ENCODE measurements around the gene GRID2. TPM values are rescaled to one million over a fixed set of nuclear protein-coding genes. Genes with fewer than 3 reads are reported as not detected.

The GRID2 gene
- total and polyA plus RNA-seq, 10 of the 15 experiments (the other 5 are each of a cell fraction or from before 2014, with no cell fraction given), result not detected

DNA sequence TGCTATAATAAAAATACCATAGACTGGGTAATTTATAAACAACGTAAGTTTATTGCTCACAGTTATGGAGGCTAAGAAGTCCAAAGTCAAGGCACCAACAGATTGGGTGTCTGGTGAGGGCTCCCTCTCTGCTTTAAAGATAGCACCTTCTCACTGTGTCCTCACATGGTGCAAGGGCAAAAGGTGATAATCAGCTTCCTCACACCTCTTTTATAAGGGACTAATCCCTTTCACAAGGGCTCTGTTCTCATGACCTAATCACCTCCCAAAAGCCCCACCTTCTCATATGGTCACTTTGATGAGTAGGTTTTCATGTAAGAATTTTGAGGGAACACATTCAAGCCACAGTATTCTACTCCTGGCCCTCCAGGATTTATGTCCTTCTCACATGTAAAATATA, 883.1 kb downstream of the GRID2 start (continued):
- no peak for TF ChIP-seq JUNB (IDR thresholded peaks at IDR 0.05)

DNA sequence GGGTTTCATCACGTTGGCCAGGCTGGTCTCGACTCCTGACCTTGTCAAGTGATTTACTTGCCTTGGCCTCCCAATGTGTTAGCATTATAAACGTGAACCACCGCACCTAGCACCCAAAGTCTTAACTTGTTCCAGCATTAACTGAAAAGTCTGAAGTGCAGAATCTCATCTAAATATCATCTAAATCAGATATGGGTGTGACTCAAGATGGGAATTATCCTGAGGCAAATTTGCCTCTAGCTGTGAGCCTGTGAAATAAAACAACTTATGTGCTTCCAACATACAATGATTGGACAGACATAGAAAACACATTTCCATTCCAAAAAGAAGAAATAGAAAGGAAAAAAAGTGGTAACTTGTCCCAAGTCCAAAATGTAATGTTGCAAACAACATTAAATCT, 883.7 kb downstream of the GRID2 start:
- H3K4me3 ChIP-seq, result no peak overlapping the region
- FAIRE-seq, result no peak
- TF ChIP-seq ZNF274 (IDR thresholded peaks at IDR 0.05; ENCODE audit: insufficient read depth, insufficient read length) (no peak), EGR1 (IDR thresholded peaks at IDR 0.05; ENCODE audit: borderline replicate concordance in 1 of 2, low read depth in 2 of 2, low read length in 2 of 2) (no peak), SREBF1 (IDR thresholded peaks at IDR 0.05; ENCODE audit: low read length) (no peak), EED (IDR thresholded peaks at IDR 0.05; ENCODE audit: low read depth) (no peak), MEF2B (IDR thresholded peaks at IDR 0.05; ENCODE audit: partially characterized antibody, poor library complexity, severe bottlenecking) (no peak), ZBED1 (IDR thresholded peaks at IDR 0.05; ENCODE audit: borderline replicate concordance) (no peak)
- ChIA-PET POLR2A (no interaction called here), CTCF (no interaction called here), SMC1A (ENCODE audit: uncharacterized antibody, unreplicated experiment) (no interaction called here), RAD21 (ENCODE audit: unreplicated experiment) (no interaction called here)
- no peak for DNase-seq (ENCODE audit: low read depth, low spot score)
- H3K27me3 ChIP-seq (replicated peaks in 1 of 2; ENCODE audit: control insufficient read depth in 2 of 2, insufficient read depth in 2 of 2, low read length in 1 of 2), result no peaks in the 10 kb centered on the region
- H4K20me1 ChIP-seq (ENCODE audit: control insufficient read depth, insufficient read depth), result no peaks in the 10 kb centered on the region
- H3K79me2 ChIP-seq (ENCODE audit: control insufficient read depth, insufficient read depth, low read length), result no peaks in the 10 kb centered on the region
- H3K4me1 ChIP-seq (ENCODE audit: control insufficient read depth, insufficient read depth, low read length), result no peaks in the 10 kb centered on the region
- no peak overlapping the region for H3K27ac ChIP-seq (ENCODE audit: control insufficient read depth, insufficient read depth)
- no peaks in the 10 kb centered on the region for H3K36me3 ChIP-seq (ENCODE audit: control insufficient read depth in 2 of 2, insufficient read depth in 2 of 2, low read length in 1 of 2)
- ATAC-seq, result no peak
- in situ Hi-C loops (cut with MboI), result no loop called here
- intact Hi-C loops (cut with micrococcal nuclease; ENCODE audit: unreplicated experiment), result no loop called here
- H3K4me2 ChIP-seq (ENCODE audit: control insufficient read depth, insufficient read depth), result no peak overlapping the region
- no peak overlapping the region for H3K9ac ChIP-seq (ENCODE audit: control insufficient read depth, insufficient read depth, low read length)
- no TSS peak for BruUV-seq (replicated peaks)
- WGBS (ENCODE audit: insufficient coverage, insufficient replicate concordance, low lambda C conversion rate, missing lambda C conversion rate), result 27% methylated on average over 4 of the region's 4 CpGs
- no peaks in the 10 kb centered on the region for H3K9me3 ChIP-seq (replicated peaks; ENCODE audit: control insufficient read depth, insufficient read depth, low read length)
- H2AFZ ChIP-seq (ENCODE audit: control insufficient read depth, low read depth, low read length), result no peak overlapping the region

DNA sequence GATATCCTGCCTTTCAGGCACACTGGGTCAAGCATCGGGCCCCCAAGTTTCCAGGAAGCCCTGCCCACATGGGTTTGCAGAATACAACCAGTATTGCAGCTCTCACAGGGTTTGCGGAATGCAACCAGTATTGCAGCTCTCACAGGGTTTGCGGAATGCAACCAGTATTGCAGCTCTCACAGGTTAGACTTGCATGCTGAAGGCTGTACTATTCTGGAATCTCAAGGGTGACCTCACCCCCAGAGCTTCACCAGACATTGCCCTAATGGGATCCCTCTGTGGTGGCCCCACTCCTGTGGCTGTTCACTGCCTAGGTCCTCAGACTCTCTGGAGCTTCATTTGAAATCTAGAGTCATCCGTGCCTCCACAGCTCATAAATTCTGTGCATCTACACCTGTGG, 884.1 kb downstream of the GRID2 start:
- no peaks in the 10 kb centered on the region for H4K20me1 ChIP-seq (ENCODE audit: control insufficient read depth, insufficient read depth)
- intact Hi-C loops (cut with micrococcal nuclease; ENCODE audit: unreplicated experiment) (no loop called here), in situ Hi-C loops (cut with MboI) (no loop called here)
- no peak overlapping the region for H3K4me2 ChIP-seq (ENCODE audit: control insufficient read depth, insufficient read depth)
- no peaks in the 10 kb centered on the region for H3K4me1 ChIP-seq (ENCODE audit: control insufficient read depth, insufficient read depth, low read length)
- no peaks in the 10 kb centered on the region for H3K36me3 ChIP-seq (ENCODE audit: control insufficient read depth in 2 of 2, insufficient read depth in 2 of 2, low read length in 1 of 2)
- no peaks in the 10 kb centered on the region for H3K27me3 ChIP-seq (replicated peaks in 1 of 2; ENCODE audit: control insufficient read depth in 2 of 2, insufficient read depth in 2 of 2, low read length in 1 of 2)
- WGBS (ENCODE audit: insufficient coverage, insufficient replicate concordance, low lambda C conversion rate, missing lambda C conversion rate), result 53% methylated on average over 4 of the region's 4 CpGs
- RAD21 ChIA-PET (ENCODE audit: unreplicated experiment), result no interaction called here
- BruUV-seq (replicated peaks), result no TSS peak
- H3K9ac ChIP-seq (ENCODE audit: control insufficient read depth, insufficient read depth, low read length), result no peak overlapping the region
- no peaks in the 10 kb centered on the region for H3K79me2 ChIP-seq (ENCODE audit: control insufficient read depth, insufficient read depth, low read length)
- H3K27ac ChIP-seq (ENCODE audit: control insufficient read depth, insufficient read depth), result no peak overlapping the region
- CTCF ChIA-PET, result no interaction called here
- SMC1A ChIA-PET (ENCODE audit: uncharacterized antibody, unreplicated experiment), result no interaction called here
- no peaks in the 10 kb centered on the region for H3K9me3 ChIP-seq (replicated peaks; ENCODE audit: control insufficient read depth, insufficient read depth, low read length)
- DNase-seq (ENCODE audit: low read depth, low spot score), result no peak
- ATAC-seq, result no peak
- POLR2A ChIA-PET, result interaction anchor here (0.8 kb wide), 1 partner anchor 231 kb away, joined by 3 read pairs; no protein-coding TSS in a partner anchor
- H3K4me3 ChIP-seq, result no peak overlapping the region
- FAIRE-seq, result no peak
- H2AFZ ChIP-seq (ENCODE audit: control insufficient read depth, low read depth, low read length), result no peak overlapping the region
- no peak for TF ChIP-seq ESRRA (IDR thresholded peaks at IDR 0.05; ENCODE audit: low read length)
- TF ChIP-seq, protein P1, sequence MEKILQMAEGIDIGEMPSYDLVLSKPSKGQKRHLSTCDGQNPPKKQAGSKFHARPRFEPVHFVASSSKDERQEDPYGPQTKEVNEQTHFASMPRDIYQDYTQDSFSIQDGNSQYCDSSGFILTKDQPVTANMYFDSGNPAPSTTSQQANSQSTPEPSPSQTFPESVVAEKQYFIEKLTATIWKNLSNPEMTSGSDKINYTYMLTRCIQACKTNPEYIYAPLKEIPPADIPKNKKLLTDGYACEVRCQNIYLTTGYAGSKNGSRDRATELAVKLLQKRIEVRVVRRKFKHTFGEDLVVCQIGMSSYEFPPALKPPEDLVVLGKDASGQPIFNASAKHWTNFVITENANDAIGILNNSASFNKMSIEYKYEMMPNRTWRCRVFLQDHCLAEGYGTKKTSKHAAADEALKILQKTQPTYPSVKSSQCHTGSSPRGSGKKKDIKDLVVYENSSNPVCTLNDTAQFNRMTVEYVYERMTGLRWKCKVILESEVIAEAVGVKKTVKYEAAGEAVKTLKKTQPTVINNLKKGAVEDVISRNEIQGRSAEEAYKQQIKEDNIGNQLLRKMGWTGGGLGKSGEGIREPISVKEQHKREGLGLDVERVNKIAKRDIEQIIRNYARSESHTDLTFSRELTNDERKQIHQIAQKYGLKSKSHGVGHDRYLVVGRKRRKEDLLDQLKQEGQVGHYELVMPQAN (conservative IDR thresholded peaks at IDR 0.05), result no peak
- no peak for TF ChIP-seq HDAC2 (IDR thresholded peaks at IDR 0.05)
- TF ChIP-seq EP300 (IDR thresholded peaks at IDR 0.05; ENCODE audit: borderline replicate concordance in 1 of 2, control insufficient read depth in 1 of 2, low read depth in 2 of 2, low read length in 2 of 2), result no peak
- no peak for TF ChIP-seq FOS (IDR thresholded peaks at IDR 0.05; ENCODE audit: borderline replicate concordance, extremely low read depth, insufficient read length)
- TF ChIP-seq, protein P2, sequence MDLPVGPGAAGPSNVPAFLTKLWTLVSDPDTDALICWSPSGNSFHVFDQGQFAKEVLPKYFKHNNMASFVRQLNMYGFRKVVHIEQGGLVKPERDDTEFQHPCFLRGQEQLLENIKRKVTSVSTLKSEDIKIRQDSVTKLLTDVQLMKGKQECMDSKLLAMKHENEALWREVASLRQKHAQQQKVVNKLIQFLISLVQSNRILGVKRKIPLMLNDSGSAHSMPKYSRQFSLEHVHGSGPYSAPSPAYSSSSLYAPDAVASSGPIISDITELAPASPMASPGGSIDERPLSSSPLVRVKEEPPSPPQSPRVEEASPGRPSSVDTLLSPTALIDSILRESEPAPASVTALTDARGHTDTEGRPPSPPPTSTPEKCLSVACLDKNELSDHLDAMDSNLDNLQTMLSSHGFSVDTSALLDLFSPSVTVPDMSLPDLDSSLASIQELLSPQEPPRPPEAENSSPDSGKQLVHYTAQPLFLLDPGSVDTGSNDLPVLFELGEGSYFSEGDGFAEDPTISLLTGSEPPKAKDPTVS (IDR thresholded peaks at IDR 0.05; ENCODE audit: low read depth, low read length), result no peak
- TF ChIP-seq, protein P3, sequence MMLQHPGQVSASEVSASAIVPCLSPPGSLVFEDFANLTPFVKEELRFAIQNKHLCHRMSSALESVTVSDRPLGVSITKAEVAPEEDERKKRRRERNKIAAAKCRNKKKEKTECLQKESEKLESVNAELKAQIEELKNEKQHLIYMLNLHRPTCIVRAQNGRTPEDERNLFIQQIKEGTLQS (IDR thresholded peaks at IDR 0.05; ENCODE audit: borderline replicate concordance, extremely low read depth, low read depth, low read length), result no peak

Data from GM12878 (cell line).